Measurements from ENCODE around the gene GALNT1.

Gene GALNT1

DNA sequence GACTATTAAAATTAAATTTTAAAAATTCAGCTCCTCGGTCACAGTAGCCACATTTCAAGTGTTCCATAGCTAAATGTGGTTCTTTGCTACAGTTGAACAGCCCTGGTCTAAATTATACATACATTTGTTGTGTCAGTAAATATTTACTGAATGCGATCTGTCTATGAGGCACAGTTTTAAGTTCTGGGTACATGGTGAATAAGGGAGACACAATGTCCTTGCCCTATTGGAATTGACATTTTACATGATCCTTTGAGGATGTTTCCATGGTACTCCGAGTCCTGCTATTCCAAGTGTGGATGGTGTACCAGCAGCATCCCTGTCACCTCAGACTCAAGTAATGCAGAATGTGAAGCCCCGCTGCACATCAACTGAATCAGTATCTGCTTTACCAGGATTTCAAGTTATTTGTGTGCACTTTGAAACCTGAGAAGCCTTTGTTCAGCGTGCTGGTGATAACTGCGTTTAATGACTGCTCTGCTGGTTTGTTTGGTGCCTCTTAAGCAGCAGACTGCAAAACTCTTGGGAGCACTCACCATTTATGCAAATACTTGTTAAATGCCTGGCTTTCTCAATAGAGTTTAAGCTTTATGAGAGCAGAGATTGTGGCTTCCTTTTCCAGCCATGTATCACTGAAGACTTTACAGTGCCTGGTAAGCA, 1.5 kb downstream of the GALNT1 start:
- DNase-seq = no peak

DNA sequence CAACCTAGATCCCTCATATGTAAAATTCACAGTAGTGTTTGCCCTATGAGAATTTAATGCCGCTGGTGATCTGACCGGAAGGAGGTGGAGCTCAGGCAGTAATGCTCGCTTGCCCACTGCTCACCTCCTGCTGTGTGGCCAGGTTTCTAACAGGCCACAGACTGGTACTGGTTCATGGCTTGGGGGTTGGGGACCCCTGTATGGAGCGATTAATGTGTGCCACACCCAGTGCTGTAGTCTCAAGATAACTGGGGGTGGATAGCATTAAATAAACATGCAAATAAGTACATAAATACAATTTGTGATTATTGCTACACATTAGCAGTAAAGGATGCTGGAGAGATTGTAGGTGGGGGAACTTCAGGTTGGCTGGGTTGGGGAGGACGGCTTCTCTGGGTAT, 3.2 kb downstream of the GALNT1 start:
- no peak for DNase-seq

DNA sequence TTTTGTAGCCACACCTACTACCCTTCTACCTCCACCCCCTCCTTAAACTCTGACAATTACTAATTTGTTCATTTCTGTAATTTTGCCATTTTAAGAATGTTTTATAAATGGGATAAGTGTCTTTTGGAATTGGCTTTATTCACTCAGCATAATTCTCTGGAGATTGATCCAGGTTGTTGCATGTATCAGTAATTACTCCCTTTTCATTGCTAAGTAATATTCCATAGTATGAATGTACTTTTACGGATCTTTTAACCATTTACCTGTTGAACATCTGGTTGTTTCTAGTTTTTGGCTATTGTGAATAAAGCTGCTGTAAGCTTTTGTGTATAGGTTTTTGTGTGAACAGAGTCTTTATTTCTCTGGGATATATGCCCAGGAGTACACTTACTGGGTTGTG, 4.1 kb downstream of the GALNT1 start:
- no peak for DNase-seq

GRCh38 chr18:35588122-35588521, 6.6 kb downstream of the GALNT1 start:
- no peak for DNase-seq

DNA sequence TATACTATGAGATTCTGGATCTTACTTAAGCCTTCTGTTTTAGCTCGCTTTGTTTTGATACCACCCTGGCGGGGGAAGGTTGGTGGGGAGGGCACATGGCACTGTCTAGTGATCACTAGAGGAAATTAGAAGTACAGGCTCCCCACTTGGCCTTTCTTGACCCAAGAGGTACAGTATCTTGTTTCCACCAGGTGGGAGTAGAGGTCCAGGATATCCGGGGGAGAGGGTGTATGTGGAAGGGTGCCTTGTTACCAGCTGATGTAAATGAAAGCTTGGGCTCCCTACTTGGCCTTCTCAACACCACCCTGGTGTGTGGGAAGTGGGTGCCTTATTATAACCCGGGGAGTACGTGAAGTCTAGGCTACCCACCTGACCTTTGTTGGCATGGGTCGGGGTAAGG, 7.5 kb downstream of the GALNT1 start:
- DNase-seq = peak in 1 of 2 experiments; percentile 42

DNA sequence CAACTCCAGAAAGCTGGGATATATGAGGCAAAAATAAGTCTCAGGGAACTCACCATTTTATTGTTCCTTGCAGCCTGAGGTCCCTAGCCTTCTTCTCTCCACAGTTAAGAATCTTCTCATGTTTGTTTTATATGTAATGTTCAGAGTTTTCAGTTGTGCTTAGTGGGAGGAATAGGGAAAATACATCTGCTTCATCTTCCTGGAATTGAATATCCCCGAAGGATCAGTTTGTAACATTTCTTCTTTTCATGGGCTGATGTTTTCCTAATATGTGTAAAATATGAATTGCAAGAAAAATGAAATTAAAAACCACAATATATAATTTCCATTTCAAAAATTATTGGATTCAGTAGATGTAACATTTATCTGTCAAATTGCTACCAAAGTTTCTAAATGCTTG, 8.0 kb downstream of the GALNT1 start:
- DNase-seq = no peak

DNA sequence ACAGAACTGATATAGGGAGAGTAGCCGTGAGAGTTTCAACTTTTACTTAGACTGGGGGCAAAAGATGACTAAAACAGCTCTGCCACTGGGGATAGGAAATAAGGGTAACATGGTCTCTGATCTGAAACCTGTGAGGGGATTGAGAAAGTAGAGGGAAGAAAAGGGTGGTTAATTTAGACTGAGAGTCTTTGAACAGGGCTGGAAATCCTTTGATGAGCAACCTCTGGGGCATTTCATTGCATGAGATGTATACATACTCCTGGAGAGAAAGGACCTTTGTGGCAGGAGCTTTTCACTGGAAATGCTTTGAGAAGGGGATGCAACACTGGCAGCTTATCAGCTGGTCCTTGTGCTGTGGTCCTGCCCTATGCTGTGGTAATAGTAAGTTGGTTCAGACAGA, 9.4 kb downstream of the GALNT1 start:
- DNase-seq = no peak

DNA sequence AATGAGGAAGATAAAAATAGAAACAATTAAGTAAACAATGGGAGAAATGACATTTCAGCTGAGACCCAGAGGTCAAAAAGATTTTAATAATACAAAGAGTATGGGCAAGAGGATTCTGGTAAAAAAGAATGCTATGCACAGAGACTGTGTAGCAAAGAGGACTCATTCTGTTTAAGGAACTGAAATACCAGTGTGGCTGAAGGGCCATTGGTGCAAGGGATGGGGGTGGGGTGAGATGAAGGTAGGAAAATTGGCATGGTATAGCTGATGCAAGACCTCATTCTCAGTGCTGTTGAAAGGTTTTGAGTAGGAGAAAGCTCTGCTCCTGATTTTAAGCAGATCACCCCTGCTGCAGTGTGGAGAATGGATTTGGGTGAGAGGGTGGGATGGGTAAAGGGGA, 10.8 kb downstream of the GALNT1 start:
- no peak for DNase-seq

DNA sequence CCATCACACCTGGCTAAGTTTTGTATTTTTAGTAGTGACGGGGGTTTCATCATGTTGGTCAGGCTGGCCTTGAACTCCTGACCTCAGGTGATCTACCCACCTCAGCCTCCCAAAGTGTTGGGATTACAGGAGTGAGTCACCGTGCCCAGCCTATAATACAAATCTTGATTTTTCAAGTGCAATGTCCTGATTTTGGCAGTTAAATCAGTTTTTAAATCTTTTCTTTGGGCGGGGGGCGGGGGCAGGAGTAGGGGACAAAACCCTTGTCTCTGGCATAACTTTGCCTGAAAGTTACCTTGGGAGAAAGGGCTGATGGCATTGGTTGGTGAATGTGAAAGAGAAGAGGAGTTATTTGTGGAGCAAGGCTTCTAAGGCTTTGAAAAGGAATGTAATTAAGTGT, 12.3 kb downstream of the GALNT1 start:
- DNase-seq = no peak

GRCh38 chr18:35597758-35598157, 16.2 kb downstream of the GALNT1 start:
- DNase-seq = no peak

DNA sequence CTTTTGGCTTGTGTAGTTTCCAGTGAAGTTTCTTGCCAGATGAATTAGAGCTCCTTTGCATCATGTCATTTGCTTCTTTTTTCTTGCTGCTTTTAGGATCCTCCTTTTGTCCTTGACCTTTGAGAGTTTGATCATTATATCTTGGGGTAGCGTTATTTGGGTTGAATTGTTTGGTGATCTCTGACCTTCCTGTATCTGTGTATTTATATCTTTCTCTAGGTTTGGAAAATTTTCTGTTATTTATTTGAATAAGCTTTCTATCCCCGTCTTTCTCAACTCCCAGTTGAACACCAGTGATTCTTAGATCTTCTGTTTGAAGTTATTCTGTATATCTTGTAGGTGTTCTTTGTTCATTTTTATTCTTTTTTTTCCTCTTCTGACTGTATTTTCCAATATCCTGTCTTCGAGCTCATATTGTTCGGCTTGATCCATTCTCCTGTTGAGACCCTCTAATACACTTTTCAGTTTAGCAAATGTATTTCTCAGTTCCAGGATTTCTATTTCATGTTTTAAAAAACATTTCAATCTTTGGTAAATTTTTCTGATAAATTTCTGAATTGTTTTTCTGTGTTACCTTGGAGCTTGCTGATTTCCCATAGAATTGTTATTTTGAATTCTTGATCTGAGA, 20.8 kb downstream of the GALNT1 start:
- no peak for DNase-seq

DNA sequence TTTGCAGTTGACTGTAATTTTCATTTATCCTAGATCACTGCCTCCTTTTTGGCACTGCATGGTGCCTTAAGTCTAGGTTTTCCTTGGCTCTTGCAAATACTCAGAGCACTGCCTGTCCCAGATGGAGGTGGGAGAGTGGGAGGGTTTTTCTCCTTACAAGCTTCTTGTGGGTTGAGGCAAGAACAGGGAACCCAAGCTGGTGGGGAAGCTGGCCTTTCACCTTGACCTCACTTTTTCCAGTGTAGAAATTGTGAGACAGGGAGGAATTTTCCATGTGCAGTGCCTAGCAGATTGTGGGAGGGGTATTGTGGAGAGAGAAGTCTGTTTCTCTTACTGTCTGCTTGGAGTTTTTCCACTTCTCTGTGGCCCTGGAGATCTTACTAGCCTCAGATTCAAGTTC, 21.5 kb downstream of the GALNT1 start:
- DNase-seq = no peak

DNA sequence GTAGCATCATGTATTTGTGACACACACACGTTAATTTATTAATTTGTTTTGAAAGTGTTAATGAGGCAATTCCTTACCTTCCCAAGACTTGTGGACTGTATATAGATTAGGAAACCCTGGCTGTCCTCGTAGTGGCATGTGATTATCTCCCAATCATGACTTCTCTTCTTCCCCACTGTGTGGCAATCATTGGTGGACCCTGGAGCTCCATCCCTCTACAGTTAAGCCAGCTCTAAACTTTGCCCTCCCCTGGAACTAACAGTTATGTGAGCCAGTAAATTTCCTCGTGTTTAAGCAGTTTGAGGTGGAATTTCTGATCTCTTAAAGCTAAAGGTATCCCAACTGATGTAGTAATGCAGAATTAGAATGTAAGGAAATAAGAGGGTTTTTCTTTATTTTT, 22.0 kb downstream of the GALNT1 start:
- DNase-seq = no peak

GRCh38 chr18:35604369-35604768, 22.8 kb downstream of the GALNT1 start:
- no peak for DNase-seq

GRCh38 chr18:35605686-35606417, 24.3 kb downstream of the GALNT1 start:
- DNase-seq = no peak

DNA sequence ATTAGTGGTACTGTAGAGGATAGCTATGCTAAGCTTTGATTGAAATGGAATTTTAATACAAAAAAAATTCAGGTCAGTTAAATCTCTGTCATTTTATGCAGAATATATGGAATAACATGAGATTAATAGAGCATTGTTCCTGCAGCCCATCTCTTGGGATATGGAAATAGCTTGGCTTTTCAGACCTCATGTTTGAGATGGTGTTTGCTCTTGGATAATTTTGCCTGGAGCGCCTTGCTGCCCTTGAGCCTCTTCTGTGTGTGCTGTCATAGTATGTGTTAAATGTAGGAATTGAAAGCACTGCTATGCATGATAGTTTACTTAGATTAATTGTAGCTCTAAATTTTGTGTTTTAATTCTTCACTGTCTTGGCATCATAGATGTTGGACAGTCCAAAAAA, 27.7 kb downstream of the GALNT1 start:
- DNase-seq = no peak

- DNase-seq = no peak
These were observed 28.5 kb downstream of the GALNT1 start for GRCh38 chr18:35610089-35610488.

DNA sequence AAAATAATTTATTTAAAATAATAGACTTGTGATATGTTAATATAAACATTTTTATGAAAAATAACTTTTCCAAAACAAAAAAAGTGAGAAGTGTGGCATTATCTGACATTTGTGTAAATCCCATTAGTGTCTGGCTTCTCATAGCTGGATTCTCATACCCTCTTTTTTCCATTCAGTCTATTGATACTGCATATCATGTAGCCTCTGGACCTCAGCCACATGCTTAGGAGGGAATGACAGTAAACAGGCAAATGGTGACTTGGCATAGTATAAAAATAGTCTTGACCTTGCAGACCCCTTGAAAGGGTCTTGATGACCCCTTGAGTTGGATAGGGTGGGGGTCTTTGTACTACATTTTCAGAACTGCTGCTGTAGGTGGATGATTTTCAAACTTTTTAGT, 29.2 kb downstream of the GALNT1 start:
- DNase-seq = no peak

DNA sequence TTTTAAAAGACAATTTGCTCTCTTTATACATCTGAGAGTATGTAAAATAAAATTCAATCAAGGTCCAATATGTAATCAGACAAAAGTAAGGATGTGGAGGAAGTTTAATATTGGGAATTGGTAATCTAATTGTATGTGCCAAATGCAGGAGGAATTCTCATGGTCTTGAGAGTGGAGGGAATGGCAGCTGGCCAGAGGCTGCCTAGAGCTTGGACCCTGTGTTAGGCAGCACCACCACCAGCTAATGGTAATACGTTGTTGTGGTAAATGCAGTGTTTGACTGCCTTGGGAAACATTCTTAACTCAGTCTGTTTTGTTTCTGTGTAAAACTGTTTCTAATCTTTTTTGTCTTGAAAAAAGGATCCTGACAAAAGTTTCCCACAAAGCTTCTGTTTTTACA, 30.0 kb downstream of the GALNT1 start:
- no peak for DNase-seq

- no peak for DNase-seq
These were observed 34.5 kb downstream of the GALNT1 start for GRCh38 chr18:35616074-35616473.

GRCh38 chr18:35616664-35617423, 35.3 kb downstream of the GALNT1 start:
- peak; percentile 47 to 77 for DNase-seq

- no peak for DNase-seq
These were observed 36.3 kb downstream of the GALNT1 start for GRCh38 chr18:35617865-35618264.

DNA sequence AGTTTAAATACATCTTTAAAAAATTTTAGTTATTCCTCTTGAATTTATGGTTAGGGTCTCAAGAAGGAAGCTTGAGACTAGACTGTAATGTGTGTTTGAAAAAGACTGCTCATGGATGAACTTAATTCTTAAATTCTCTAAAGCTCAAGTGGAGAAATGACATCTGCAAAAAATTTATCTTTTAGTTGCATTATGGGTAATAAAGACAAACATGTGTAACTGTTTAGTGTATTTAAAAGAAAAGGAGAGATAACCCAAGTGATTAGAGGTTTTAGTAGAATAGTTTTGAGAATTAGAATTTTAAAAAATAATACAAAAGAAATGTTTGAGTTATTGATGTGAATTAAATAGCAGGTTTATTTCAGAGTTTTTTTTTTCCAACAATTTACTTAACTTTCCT, 36.7 kb downstream of the GALNT1 start:
- no peak for DNase-seq

GRCh38 chr18:35618696-35619095, 37.2 kb downstream of the GALNT1 start:
- DNase-seq = no peak
